GM10266 (cell line): ENCODE results near the gene SCFD2.

Experiments used
- DNase-seq: peaks from one replicate; pipeline ENCODE4 v3.0.0; 2012; ENCODE audit errors: extremely low spot score
- TF ChIP-seq, protein P1 (sequence below): IDR thresholded peaks from 2 replicates; pipeline ENCODE4 v1.5.1; 2012; ENCODE audit warnings: mild to moderate bottlenecking, low read depth; ENCODE audit not compliant: control insufficient read depth, insufficient read depth; ENCODE audit errors: missing control alignments

SCFD2 gene

DNA sequence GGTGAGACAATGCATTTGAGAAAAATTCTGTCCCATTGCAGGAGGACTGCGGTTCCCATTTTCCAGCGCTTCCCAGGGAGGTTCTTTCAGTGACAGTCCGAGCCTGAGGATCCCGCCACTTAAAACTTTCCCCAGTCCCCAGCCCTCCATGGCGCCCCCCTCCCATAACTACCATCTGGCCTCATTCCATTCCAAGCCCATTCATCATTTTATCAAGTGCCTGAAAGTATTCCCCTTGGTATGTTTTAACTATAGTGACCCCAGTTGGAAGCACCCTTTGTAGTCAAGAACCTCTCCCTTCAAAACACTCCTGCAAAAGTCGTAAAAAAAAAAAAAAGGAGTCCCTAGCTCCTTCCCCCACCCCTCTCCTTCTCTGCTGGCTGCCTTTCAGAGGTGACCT, 502.5 kb downstream of the SCFD2 start:
- TF ChIP-seq, protein P1, sequence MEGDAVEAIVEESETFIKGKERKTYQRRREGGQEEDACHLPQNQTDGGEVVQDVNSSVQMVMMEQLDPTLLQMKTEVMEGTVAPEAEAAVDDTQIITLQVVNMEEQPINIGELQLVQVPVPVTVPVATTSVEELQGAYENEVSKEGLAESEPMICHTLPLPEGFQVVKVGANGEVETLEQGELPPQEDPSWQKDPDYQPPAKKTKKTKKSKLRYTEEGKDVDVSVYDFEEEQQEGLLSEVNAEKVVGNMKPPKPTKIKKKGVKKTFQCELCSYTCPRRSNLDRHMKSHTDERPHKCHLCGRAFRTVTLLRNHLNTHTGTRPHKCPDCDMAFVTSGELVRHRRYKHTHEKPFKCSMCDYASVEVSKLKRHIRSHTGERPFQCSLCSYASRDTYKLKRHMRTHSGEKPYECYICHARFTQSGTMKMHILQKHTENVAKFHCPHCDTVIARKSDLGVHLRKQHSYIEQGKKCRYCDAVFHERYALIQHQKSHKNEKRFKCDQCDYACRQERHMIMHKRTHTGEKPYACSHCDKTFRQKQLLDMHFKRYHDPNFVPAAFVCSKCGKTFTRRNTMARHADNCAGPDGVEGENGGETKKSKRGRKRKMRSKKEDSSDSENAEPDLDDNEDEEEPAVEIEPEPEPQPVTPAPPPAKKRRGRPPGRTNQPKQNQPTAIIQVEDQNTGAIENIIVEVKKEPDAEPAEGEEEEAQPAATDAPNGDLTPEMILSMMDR: no peak
- DNase-seq: no peak

DNA sequence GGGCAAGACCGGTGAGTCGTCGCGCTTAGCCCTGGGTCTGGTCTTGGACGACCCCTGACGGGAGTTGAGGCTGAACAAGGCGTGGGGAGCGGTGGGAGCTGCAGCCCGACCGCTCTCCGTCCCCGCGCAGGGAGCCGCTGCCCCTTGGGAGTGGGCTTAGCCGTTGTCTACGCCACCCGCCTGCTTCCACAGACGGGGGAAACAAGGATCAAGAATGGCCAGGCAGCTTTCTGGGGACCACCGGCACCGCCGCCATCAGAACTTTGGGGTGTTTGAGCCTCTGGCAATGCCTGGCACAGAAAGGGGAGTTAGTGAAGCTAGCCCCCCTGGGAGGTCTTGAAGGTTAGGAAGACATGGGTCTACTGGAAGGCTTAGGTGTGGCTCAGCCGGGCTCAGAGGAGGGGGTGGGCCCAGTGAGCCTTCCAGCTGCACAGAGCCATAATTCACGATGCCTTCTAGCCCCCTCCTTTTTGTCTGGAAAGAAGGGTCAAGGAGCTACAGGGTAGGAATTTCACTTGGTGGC, 503.2 kb downstream of the SCFD2 start:
- no peak for DNase-seq
- TF ChIP-seq, protein P1: no peak

DNA sequence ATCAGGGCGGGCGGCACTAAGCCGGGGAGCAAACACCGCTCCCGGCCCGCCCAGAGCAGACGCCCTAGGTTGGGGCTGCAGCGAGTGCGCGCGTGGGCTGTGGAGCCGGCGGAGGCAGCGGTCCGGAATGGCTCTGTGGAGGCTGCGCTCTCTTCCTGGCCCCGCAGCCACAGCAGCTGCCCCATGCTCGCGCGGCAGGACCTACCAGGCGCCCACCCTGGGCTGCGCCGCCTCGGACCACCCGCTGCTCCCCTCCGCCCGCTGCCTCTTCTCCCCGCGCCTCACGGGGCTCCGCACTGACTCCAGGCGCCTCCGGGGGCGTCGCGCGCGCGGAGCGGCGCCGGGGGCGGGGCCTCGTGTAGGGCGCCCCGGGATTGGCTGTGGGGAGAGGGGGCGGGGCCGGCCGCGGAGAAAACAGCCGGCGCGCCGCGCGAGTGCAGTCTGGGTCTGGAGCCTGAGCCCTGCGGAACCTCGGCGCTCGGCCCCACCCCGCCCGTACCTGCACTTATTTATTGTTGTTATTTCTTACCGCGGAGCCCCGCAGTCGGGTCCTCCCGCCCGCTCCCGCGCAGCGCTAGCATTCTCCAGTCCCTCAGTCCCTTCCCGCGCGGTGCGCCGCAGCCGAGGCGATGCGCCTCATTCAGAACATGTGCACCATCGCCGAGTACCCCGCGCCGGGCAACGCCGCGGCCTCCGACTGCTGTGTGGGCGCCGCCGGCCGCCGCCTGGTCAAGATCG, 503.8 kb downstream of the SCFD2 start, which contains the start of gene RASL11B:
RASL11B (plus strand) TSS at position 439 of the 738 bp plus-strand sequence; CDS start at position 630, 191 bp downstream.
- DNase-seq: peak; percentile 93

DNA sequence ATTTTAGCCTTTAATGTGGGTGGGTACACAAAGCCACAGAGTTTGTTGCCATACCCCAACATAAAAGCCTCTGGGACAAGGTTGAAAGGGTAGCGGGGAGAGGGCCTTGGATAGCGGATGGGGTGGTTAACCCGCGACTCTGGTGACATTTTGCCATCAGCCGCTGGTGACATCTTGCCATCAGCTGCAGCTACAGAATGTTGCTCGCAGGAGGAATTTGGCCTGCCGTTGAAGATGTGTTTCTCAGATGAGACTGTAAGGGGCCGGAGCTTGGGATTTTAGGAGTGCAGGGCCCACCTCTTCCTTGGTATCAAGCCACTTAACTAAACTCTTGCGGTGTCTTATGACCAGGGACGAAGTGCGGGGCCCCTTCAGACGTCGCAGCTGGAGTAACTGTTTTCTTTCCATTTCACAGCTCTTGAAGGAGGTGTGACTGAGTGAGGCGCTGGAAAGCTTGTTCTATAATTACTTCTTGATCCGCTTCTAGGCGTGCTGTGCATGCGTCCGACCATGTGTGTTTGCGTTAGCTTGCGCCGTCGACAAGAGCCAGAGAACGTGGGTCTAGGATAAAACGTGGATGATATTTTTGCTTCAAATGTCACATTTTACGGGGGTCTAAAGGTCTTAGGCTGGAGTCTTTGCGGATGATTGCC, 504.6 kb downstream of the SCFD2 start:
- no peak for DNase-seq
- TF ChIP-seq, protein P1: no peak

More for the DNA sequence above, 503.8 kb downstream of the SCFD2 start, which contains the start of gene RASL11B:
- TF ChIP-seq, protein P1: no peak

DNA sequence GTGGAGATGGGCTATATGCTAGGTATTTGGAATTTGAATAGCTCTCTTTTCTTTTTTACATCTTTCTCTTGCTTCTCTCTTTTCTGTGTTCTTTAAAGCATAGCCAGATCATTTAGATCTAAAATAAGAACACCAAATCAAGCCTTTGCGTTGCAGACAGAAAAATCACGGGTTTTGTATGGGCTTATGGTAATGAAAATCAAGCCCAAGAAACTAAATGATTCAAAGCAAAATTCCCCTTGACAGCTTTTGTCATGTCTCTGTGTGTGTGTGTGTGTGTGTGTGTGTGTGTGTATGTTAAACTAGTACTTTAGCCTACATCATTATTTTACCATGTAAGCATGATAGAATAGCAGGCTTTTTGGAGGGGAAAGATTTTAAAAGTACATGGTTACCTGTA, 505.5 kb downstream of the SCFD2 start:
- TF ChIP-seq, protein P1: no peak
- no peak for DNase-seq

DNA sequence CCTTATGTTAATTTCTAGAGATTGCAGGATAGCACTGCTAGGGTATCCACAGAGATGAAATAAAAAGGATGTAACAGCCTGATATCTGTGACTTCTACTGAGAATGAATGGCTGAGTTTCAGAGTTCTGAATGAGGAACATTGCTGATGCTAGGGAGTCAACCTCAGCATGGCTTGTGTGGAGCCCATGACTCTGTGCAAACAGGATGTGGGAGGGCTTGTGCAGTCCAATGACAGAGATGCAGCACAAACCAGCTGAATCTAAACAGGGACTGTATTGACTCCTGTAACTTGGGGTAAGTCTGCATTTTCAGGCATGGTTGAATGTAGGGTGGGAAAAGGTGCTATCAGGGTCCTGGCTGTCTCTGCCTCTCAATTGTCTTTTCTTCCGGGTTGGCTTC, 509.1 kb downstream of the SCFD2 start:
- DNase-seq: no peak
- TF ChIP-seq, protein P1: no peak

DNA sequence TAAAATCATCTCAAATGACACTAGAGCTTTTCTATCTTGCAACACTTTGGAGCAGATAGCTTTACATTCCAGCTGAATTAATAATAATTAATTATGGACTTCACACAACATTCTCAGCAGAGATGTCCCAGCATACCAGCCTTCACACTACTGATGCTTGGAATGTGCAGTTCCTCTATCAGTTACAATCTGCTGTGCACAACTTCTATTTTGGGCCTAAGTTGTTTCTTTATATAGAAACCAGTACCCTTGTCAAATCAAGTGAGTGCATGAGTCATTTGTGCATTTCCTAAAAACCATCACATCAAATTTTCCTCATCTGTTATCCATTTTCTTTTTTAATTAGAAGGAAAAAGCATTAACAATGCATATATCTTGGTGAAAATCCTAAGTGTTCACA, 512.5 kb downstream of the SCFD2 start:
- TF ChIP-seq, protein P1: no peak
- no peak for DNase-seq
